IPS-11a (cell line): ENCODE measurements around the gene CHST1.

ENCODE experiments used
- H3K4me3 ChIP-seq: one replicate; pipeline ENCODE4 v1.5.1; 2013; ENCODE audit warnings: low read depth, low read length, control low read depth

The CHST1 gene

GRCh38 chr11:45661439-45662055, 3.9 kb downstream of the CHST1 start:
- H3K4me3 ChIP-seq, result no peak overlapping the region

DNA sequence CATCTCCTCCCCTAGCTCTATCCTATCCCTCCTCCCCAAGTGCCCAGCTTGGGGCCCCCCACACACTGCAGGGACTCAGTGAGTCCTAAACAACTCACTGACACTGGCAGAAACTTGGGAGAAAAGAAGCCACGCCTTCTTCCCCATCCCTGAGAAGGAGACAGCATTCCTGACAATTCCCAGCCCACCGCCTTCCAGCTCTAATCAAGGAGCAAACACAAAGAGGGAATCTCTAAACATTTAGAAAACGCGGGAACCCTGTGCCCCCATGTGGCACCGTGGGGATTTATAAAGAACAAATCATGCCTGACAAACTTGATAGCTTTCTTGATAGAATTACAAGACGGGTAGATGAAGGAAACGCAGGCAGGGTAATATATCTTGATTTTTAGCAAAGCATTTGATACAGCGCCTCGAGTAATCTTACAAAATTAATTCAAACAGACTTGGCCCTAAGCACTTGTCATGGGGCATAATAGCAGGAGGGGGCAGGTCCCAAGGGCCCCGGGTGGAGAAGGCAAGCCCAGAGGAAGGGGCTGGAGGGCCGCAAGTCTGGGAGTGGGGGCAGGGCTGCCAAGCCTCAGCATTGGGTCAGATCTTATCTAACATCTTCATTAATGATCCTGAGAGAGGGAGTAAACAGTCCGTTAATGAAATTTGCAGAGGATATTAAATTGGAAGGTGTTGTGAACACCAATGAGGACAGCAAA, 4.5 kb downstream of the CHST1 start:
- no peak overlapping the region for H3K4me3 ChIP-seq

DNA sequence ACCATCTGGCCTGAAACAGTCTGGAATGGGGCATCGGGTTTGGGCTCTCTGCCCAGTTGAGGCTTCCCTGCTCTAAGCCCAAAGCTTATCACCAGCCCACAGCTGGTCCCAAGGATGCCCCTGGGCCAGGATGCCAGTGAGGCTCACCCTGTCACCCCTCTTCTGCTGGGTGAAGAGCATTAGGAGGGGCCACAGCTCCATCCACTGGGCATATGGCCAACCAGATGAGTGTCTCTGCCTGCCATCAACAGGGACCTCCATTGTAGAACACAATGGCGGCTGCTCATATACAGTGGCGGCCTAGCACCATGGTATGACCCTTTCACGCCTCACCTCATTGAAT, 5.6 kb downstream of the CHST1 start:
- H3K4me3 ChIP-seq, result no peak overlapping the region

DNA sequence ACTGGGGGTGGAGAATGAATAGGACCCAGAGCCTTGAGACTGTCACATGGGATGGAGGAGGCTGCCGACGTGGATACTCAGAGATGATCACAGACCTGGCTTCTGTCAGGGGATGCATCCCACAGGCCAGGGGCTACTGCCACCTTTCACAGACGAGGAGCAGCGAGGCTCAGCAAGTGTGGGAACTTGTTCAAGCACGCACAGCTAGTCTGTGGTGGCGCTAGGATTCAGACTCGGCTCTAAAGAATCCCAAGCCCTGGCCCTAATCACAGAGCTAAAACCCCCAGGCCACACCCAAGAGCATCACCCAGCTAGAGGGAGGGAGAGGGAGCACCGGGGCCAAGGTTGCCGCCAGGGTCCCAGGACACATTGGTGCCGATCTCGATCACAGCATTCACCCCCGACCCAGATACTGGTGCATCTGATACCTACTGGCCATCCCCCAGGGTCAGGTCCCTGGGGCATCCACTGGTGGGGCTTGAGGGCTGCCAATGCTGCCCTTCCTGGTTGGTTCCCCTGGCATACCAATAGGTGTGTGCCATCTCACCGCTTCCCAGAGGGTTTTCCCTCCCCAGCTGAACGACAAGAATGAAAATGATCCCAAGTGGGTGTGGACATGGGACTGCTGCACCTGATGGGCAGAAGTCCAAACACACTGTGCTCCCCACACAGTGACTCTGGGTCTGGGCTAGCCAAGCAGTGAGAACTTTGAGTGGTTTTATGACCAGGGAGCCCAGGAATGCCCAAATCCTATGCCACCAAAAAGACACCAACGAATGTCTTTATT, 6.2 kb downstream of the CHST1 start:
- H3K4me3 ChIP-seq, result no peak overlapping the region

- H3K4me3 ChIP-seq, result no peak overlapping the region
Observed at GRCh38 chr11:45658292-45658991, 7.0 kb downstream of the CHST1 start.

DNA sequence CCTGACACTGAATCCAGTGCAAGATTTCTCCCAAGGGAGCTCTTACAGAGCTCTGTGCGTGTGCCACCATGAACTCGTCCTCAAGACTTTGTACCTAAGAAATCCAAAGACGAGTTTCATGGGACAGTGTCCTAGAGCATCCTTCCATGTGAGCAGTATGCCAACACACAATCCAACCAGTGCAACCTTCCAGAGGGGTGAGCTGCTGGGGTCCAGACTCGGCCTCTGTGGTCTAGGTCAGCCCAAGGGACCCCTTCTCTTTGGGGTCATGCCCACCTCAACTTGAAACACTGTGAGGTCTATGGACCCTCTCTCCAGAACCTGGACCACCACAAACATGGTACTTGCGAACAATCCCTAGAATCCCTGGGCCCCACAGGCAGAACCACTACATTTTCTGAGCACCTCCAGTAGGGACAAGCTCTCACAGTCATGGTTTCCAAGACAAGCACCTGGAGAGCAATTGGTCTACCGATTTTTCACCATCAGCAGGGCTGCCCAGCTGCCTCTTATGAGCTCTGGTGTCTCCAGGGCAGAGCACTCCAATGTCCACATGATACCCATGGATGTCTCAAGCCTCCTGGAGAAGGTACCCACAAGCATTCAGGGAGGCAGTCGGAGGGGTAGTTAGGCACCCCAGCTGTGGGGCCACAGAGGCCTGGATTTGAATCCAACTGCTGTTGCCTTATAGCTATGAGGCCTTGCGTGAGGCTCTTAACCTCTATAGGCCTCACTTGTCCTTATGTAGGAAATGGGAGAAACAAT, 7.7 kb downstream of the CHST1 start:
- H3K4me3 ChIP-seq, result no peak overlapping the region

DNA sequence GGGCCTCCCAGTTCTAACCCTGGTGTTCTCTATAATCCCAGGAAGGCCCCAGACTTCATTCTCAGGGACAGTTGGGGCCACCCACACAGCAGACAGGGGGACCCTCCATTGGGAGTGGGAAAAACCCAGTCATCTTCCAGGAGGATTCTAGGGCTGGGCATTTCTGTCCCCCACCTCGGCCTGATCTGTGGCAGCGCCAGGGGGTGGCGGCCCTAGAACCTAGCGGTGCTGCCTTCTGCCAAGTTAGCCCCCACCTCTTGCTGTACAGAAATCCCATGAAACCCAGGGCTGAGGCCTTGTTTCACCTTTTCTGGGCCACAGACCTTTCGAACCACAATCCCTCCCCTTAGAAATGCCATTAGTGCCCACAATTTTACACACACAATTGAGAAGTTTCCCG, 9.6 kb downstream of the CHST1 start:
- H3K4me3 ChIP-seq, result no peak overlapping the region

GRCh38 chr11:45655347-45655756, 10.1 kb downstream of the CHST1 start:
- H3K4me3 ChIP-seq, result no peak overlapping the region

DNA sequence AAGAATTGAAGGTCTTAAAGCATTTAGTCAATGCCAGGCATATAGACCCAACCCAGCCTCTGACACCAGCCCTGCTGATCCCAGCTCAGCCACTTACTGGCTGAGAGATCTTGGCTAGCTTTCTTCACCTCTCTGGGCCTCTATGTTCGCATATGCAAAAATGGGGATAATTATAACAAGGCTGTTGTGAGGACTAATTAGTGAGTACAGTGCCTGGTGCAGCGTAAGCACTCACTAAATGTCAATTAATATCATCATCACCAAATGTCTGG, 10.5 kb downstream of the CHST1 start:
- no peak overlapping the region for H3K4me3 ChIP-seq

- no peak overlapping the region for H3K4me3 ChIP-seq
Observed at GRCh38 chr11:45654231-45655011, 11.0 kb downstream of the CHST1 start.

GRCh38 chr11:45653277-45653676, 12.1 kb downstream of the CHST1 start:
- no peak overlapping the region for H3K4me3 ChIP-seq

- H3K4me3 ChIP-seq, result no peak overlapping the region
Observed at GRCh38 chr11:45652781-45653180, 12.6 kb downstream of the CHST1 start.

DNA sequence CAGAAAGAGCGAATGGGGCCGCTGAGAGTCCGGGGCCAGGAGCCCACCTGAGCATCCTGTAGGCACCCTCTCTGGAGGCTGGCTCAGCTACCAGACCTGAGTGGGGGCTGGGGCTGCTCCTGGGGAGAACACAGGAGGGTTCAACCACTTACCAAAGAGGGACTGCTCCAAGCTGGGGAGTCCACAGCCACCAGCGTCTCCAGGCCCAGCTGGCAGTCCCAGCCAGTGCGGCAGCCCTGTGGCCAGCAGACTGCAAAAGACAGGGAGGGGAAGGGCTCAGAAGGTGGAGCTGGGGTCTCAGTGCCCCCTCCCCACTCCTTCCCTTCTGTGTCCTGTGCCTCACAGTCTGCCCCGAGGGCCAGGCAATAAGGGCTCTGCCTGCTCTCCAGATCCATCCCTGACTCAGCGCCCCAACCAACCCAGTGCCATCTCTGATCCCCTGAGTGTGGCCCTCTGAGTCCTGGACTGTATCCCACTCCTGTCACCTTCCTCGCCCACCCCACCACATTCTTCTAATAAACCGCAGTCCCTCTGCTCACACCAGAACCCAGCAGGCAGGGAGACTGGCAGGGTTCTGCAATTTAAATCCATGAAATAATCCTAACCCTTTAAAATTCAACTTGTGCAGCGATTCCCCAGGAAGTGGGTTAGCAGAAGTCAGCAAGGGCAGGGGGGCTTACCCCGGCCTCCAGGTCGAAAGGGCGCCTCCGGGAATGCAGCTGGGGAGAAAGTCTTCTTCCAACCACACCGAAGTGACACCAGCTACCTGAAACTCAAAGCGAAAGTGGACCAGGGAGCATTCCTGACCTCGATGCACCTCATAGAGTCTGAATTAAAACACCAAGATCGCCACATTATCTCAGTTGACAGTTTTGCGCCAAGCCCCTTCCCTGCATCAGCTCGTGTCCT, 13.3 kb downstream of the CHST1 start:
- no peak overlapping the region for H3K4me3 ChIP-seq

- H3K4me3 ChIP-seq, result no peak overlapping the region
Observed at GRCh38 chr11:45651156-45651555, 14.3 kb downstream of the CHST1 start.

GRCh38 chr11:45650166-45651095, 15.0 kb downstream of the CHST1 start:
- no peak overlapping the region for H3K4me3 ChIP-seq

- H3K4me3 ChIP-seq, result no peak overlapping the region
Observed at GRCh38 chr11:45649544-45650165, 15.8 kb downstream of the CHST1 start.

GRCh38 chr11:45648931-45649330, 16.5 kb downstream of the CHST1 start:
- no peak overlapping the region for H3K4me3 ChIP-seq

DNA sequence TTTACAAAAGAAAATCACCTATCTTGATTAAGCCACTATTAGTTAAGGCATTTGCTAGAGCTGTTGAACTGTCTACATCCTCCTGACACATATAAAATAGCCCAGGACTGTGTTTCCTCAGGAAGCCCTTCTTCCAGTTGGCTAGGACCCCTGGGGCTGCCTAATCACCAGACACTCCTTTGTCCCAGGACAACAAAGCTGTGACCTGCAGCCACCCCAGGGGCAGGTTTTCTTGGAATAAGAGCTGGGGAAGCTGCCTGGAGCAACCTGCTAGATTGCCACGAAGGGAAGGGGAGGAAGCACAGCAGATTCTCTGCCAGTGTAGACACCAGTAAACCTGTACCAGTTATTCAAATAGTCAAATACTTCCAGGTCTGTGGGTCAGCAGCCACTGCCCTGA, 17.6 kb downstream of the CHST1 start:
- no peak overlapping the region for H3K4me3 ChIP-seq
